Pancreas (tissue), 10 donors: ENCODE results near the gene CATSPER3. TPM values are rescaled to one million over a fixed set of nuclear protein-coding genes. Genes with fewer than 3 reads are reported as not detected.

ENCODE experiments used
- ATAC-seq, 4 donors: fragments of 200-7000 bp; cut with Tn5 transposase; one replicate each; pipeline versions ENCODE4 v1.8.0 to v1.9.1; 2020; ENCODE audit warnings: mild to moderate bottlenecking in 4 of 4, moderate library complexity in 4 of 4
- DNase-seq, 6 donors: peaks; one replicate each; pipeline ENCODE4 v3.0.0-alpha.2; 2020
- FAIRE-seq: peaks from 2 replicates; lab custom pipeline; 2012; peaks lifted over from hg19 to GRCh38; lab: Jason Lieb, UNC
- H3K27ac ChIP-seq, 4 donors: fragments of 200-600 bp; sonication (generic); 1 replicate in 3 of 4; 2 replicates in 1 of 4; pipeline versions ENCODE4 v1.5.0 to v1.8.0; 2020
- H3K27me3 ChIP-seq, 4 donors: fragments of 200-600 bp; one replicate each; pipeline ENCODE4 v1.8.0; 2021
- H3K36me3 ChIP-seq, 3 donors: fragments of 200-600 bp; sonication (generic) in 1 of 3; one replicate each; pipeline versions ENCODE4 v1.5.0 to v1.8.0; 2020 to 2021
- H3K4me1 ChIP-seq, 3 donors: fragments of 200-600 bp; one replicate each; pipeline ENCODE4 v1.8.0; 2021
- H3K4me3 ChIP-seq, 4 donors: fragments of 200-600 bp; sonication (generic) in 2 of 4; one replicate each; pipeline versions ENCODE4 v1.5.0 to v1.8.0; 2020 to 2021
- H3K9me3 ChIP-seq, 4 donors: fragments of 200-600 bp; one replicate each; pipeline ENCODE4 v1.8.0; 2021
- CTCF ChIP-seq, 4 donors: fragments of 200-600 bp; sonication (generic) in 3 of 4; IDR thresholded peaks; one replicate each; pipeline versions ENCODE4 v1.5.0 to v1.8.0; 2021; ENCODE audit warnings: antibody characterized with exemption in 4 of 4
- WGBS, 2 donors: extraction: QIAGEN DNeasy Blood & Tissue Kit; methylation state at CpG; one replicate each; pipeline ENCODE4 v1.1.7; 2013; 5-methylcytosine and 5-hydroxymethylcytosine counted together
- intact Hi-C, 3 donors: fragments of 100-400 bp; cut with DNase I; formaldehyde crosslinking; loops; one replicate each; pipeline versions ENCODE4 v1.11.1 to v1.14.2; 2022
- polyA plus RNA-seq, 2 donors: library from polyadenylated mRNA; stranded (reverse); fragments of 200-250 nt; gene quantifications; one replicate each; pipeline ENCODE4 v1.2.3, GENCODE V29; 2013
- total RNA-seq, 6 donors: library from RNA; stranded (reverse); fragmentation: NEBNext Ultra II Directional in 4 of 6; extraction: Animal tissue kit (Norgen Biotek cat#: 25700) in 4 of 6; gene quantifications; one replicate each; pipeline versions ENCODE4 v1.2.1 to v1.2.4, GENCODE V29; 2021 to 2023
- donor health status: healthy with polysubstance abuse.
- donor health status: DM: no; HTN: no; CAD: no; lungs with moderate emphysema.
- donor health status: DM: no; HTN: no; CAD: no.
- donor health status: control.
- donor health status: control.
- donor health status: Bipolar disorder and iron deficiency.
- donor health status: DM: yes; HTN: yes; CAD: no.
- donor health status: DM: no; HTN: no; CAD: no.
- donor health status: DM: no; HTN: no; CAD: no.
- donor health status: DM: yes; HTN: yes; CAD: no.

The CATSPER3 gene
- total and polyA plus RNA-seq, 8 donors: 0.29 to 2.2 (median 0.65) TPM

GRCh38 chr5:134944630-134945029 is 23.1 kb upstream of the CATSPER3 start:
- intact Hi-C loops: no loop called here
- Histone ChIP-seq H3K4me1 (no peaks in the 10 kb centered on the region), H3K9me3 (no peaks in the 10 kb centered on the region), H3K27ac (no peak overlapping the region), H3K4me3 (no peak overlapping the region), H3K36me3 (no peaks in the 10 kb centered on the region), H3K27me3 (no peaks in the 10 kb centered on the region)
- no peak for TF ChIP-seq CTCF (IDR thresholded peaks at IDR 0.05)
- 61 to 63% methylated on average over 1 of the region's 1 CpG for WGBS, 2 donors
- FAIRE-seq (no peak), ATAC-seq (no peak), DNase-seq (no peak)

DNA sequence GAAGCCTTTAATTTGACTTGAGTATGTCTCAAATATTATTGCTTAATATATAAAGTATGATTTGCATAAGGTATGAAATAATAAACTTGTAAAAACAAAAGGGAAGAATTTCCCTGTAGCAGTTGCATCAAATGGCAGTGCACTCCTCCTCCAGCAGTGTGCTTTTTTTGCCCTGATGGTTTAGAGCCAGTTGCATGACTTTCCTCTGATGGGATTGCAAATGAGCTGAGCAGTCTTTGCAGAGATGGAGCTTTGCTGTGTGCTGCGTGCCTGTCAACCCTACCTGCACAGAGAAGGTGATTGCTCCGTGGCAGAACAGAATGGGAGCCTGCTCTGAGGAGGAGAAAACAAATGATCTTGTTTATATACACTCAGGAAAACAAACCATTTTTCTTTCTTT is 22.7 kb upstream of the CATSPER3 start:
- Histone ChIP-seq H3K27ac (no peak overlapping the region), H3K4me1 (no peaks in the 10 kb centered on the region), H3K9me3 (no peaks in the 10 kb centered on the region), H3K27me3 (no peaks in the 10 kb centered on the region), H3K36me3 (no peaks in the 10 kb centered on the region), H3K4me3 (no peak overlapping the region)
- ATAC-seq (no peak), DNase-seq (no peak), FAIRE-seq (no peak)
- intact Hi-C loops: no loop called here
- no peak for TF ChIP-seq CTCF (IDR thresholded peaks at IDR 0.05)
- WGBS, 2 donors: 84 to 96% methylated on average over 2 of the region's 2 CpGs

GRCh38 chr5:134948911-134949310 is 18.8 kb upstream of the CATSPER3 start:
- no peaks in the 10 kb centered on the region for H3K9me3 ChIP-seq
- H3K4me3 ChIP-seq: no peak overlapping the region
- H3K36me3 ChIP-seq: no peaks in the 10 kb centered on the region
- ATAC-seq (no peak), DNase-seq (no peak), FAIRE-seq (no peak)
- 86 to 95% methylated on average over 5 of the region's 5 CpGs for WGBS, 2 donors
- intact Hi-C loops: no loop called here
- no peak overlapping the region for H3K27ac ChIP-seq
- no peak for TF ChIP-seq CTCF (IDR thresholded peaks at IDR 0.05)
- no peaks in the 10 kb centered on the region for H3K4me1 ChIP-seq
- no peaks in the 10 kb centered on the region for H3K27me3 ChIP-seq

DNA sequence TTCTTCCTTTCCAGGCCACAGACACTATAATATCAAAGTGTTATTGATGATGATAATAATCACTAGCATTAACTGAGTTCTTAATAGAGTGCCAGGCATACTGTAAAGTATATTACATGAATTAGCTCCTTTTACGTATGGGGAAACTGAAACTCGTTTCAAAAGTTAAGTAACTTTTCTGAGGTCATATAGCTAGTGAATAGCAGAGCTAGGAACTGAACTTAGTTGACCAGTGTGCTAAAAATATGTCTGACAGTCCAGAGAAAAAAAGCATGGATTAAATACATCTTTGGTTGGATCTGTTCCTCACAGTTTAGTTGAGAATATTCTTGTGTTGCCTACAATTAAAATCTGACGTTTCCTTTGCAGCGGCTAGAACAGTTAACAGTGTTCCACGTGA is 18.4 kb upstream of the CATSPER3 start:
- Histone ChIP-seq H3K4me3 (no peak overlapping the region), H3K36me3 (no peaks in the 10 kb centered on the region), H3K4me1 (no peaks in the 10 kb centered on the region), H3K9me3 (no peaks in the 10 kb centered on the region), H3K27ac (no peak overlapping the region), H3K27me3 (no peaks in the 10 kb centered on the region)
- FAIRE-seq (no peak), DNase-seq (no peak), ATAC-seq (no peak)
- TF ChIP-seq CTCF (IDR thresholded peaks at IDR 0.05): no peak
- intact Hi-C loops: no loop called here
- WGBS, 2 donors: 88 to 90% methylated on average over 5 of the region's 5 CpGs

GRCh38 chr5:134957920-134958608 is 9.6 kb upstream of the CATSPER3 start:
- no peak for ATAC-seq
- DNase-seq: no peak
- intact Hi-C loops: no loop called here
- no peak for FAIRE-seq
- no peak for TF ChIP-seq CTCF (IDR thresholded peaks at IDR 0.05)
- no peaks in the 10 kb centered on the region for H3K4me1 ChIP-seq
- H3K36me3 ChIP-seq: peaks cover 0 to 16% (median 0%) of the 10 kb centered on the region in 3 donors
- H3K4me3 ChIP-seq: no peak overlapping the region
- WGBS, 2 donors: 85 to 87% methylated on average over 4 of the region's 4 CpGs
- H3K27ac ChIP-seq: no peak overlapping the region
- H3K27me3 ChIP-seq: no peaks in the 10 kb centered on the region
- H3K9me3 ChIP-seq: no peaks in the 10 kb centered on the region
